Measurements from ENCODE around the gene ZNF705A.
A peak's percentile ranks its signal among the peaks of the same experiment; 100 is the strongest.
"Not testable (repeated sequence)": the region's sequence is repeated elsewhere in the genome, so short reads cannot be mapped to it uniquely, and the experiment has no call there.

ZNF705A gene

DNA sequence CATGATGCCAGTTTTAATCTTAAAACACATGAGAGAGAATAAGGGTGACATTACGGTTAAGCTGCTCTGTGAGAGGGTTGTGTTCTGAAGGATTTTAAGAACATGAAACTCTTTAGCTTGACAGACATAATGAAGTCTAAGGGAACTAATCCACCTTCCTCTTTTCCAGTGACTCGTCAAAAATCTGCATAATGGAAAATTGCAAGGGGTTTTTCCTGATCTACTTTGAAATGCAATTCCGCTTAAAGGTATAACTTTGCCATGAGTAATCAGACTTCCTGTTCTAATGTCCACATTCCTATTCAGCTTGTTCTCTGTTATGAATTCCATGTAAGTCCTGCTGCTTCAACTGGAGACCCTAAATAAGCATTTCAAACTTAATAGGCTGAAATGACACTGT, at the start of gene ZNF705A:
TSS of gene ZNF705A (plus strand) at position 171 of the 400 bp plus-strand sequence. CDS start 15,611 bp downstream, outside the sequence.
- ChIA-PET CTCF (no interaction called here), POLR2A (no interaction called here)
- DNase-seq (ENCODE audit: extremely low spot score) = no peak
- TF ChIP-seq, protein P1, sequence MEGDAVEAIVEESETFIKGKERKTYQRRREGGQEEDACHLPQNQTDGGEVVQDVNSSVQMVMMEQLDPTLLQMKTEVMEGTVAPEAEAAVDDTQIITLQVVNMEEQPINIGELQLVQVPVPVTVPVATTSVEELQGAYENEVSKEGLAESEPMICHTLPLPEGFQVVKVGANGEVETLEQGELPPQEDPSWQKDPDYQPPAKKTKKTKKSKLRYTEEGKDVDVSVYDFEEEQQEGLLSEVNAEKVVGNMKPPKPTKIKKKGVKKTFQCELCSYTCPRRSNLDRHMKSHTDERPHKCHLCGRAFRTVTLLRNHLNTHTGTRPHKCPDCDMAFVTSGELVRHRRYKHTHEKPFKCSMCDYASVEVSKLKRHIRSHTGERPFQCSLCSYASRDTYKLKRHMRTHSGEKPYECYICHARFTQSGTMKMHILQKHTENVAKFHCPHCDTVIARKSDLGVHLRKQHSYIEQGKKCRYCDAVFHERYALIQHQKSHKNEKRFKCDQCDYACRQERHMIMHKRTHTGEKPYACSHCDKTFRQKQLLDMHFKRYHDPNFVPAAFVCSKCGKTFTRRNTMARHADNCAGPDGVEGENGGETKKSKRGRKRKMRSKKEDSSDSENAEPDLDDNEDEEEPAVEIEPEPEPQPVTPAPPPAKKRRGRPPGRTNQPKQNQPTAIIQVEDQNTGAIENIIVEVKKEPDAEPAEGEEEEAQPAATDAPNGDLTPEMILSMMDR (IDR thresholded peaks at IDR 0.05; ENCODE audit: control extremely low read depth, extremely low read depth, low read depth, missing control alignments) = no peak

GRCh38 chr12:8108808-8109398, 47.9 kb upstream of the ZNF705A start:
- POLR2A ChIA-PET = no interaction called here
- TF ChIP-seq, protein P1 (IDR thresholded peaks at IDR 0.05; ENCODE audit: control extremely low read depth, extremely low read depth, low read depth, missing control alignments) = peak; percentile 98
- DNase-seq (ENCODE audit: extremely low spot score) = peak; percentile 70
- CTCF ChIA-PET = interaction anchor here (0.7 to 4.4 kb wide), 21 partner anchors 9 to 281 kb away, joined by 3 to 29 read pairs (median 5); partner anchors contain the start of gene CLEC4A

DNA sequence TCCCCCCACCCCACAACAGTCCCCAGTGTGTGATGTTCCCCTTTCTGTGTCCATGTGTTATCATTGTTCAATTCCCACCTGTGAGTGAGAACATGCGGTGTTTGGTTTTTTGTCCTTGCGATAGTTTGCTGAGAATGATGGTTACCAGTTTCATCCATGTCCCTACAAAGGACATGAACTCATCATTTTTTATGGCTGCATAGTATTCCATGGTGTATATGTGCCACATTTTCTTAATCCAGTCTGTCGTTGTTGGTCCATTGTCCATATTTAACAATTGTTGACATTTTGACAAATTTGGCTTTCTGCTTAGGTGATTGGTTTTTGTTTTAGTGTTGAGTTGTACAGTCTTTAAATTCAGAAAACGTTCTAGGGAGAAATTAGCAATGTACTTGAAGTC, 43.7 kb upstream of the ZNF705A start:
- DNase-seq (ENCODE audit: extremely low spot score); CTCF ChIA-PET; POLR2A ChIA-PET: not testable (repeated sequence)

- ChIA-PET CTCF (interaction anchor here (1.1 to 1.6 kb wide), 4 partner anchors 11 to 111 kb away, joined by 4 to 5 read pairs (median 4); no protein-coding TSS in a partner anchor), POLR2A (no interaction called here)
- DNase-seq (ENCODE audit: extremely low spot score) = no peak
- TF ChIP-seq, protein P1 (IDR thresholded peaks at IDR 0.05; ENCODE audit: control extremely low read depth, extremely low read depth, low read depth, missing control alignments) = no peak
Measured at GRCh38 chr12:8120072-8120713, 36.6 kb upstream of the ZNF705A start.

DNA sequence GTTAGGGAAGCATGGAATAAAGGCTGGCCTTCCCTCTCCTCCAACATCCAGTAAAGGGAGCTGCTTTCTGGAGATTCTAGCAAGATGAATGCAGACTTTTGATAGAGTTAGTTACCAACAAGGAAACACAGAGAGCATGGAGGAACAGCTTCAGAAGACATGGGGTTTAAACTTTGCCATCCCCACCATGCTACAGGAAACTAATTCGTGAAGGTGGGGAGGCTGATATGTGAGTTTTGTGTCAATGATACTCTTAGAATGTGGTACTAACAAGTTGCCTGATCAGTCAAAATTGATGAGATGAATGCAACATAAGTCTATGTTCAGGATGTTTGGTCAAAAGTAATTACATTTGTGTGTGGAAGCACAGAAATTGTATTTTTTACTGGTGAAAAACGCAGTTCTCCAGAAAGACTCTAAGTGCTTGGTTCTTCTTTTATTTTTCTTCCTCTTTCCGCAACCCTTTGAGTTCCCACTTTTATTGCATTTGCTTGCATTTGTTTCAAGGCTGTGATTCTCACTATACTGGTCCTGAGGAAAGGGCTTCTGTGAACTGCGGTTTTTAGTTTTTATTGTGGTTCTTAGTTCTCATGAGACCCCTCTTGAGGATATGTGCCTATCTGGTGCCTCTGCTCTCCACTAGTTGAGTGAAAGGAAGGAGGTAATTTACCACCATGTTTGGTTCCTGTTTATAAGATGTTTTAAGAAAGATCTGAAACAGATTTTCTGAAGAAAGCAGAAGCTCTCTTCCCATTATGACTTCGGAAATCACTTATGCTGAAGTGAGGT, 33.5 kb upstream of the ZNF705A start, which contains the start of gene CLEC4A:
TSS of gene CLEC4A (plus strand) at position 494 of the 789 bp plus-strand sequence. CDS start at position 756, 262 bp downstream.
- POLR2A ChIA-PET = no interaction called here
- TF ChIP-seq, protein P1 (IDR thresholded peaks at IDR 0.05; ENCODE audit: control extremely low read depth, extremely low read depth, low read depth, missing control alignments) = no peak
- CTCF ChIA-PET = interaction anchor here (1.6 kb wide), 1 partner anchor 14 kb away, joined by 8 read pairs; no protein-coding TSS in a partner anchor
- DNase-seq (ENCODE audit: extremely low spot score) = peak; percentile 29

- TF ChIP-seq, protein P1 (IDR thresholded peaks at IDR 0.05; ENCODE audit: control extremely low read depth, extremely low read depth, low read depth, missing control alignments) = no peak
- ChIA-PET POLR2A (no interaction called here), CTCF (interaction anchor here (1.4 kb wide), 1 partner anchor 11 kb away, joined by 3 read pairs; no protein-coding TSS in a partner anchor)
- no peak for DNase-seq (ENCODE audit: extremely low spot score)
Measured at GRCh38 chr12:8127138-8127537, 29.7 kb upstream of the ZNF705A start.

DNA sequence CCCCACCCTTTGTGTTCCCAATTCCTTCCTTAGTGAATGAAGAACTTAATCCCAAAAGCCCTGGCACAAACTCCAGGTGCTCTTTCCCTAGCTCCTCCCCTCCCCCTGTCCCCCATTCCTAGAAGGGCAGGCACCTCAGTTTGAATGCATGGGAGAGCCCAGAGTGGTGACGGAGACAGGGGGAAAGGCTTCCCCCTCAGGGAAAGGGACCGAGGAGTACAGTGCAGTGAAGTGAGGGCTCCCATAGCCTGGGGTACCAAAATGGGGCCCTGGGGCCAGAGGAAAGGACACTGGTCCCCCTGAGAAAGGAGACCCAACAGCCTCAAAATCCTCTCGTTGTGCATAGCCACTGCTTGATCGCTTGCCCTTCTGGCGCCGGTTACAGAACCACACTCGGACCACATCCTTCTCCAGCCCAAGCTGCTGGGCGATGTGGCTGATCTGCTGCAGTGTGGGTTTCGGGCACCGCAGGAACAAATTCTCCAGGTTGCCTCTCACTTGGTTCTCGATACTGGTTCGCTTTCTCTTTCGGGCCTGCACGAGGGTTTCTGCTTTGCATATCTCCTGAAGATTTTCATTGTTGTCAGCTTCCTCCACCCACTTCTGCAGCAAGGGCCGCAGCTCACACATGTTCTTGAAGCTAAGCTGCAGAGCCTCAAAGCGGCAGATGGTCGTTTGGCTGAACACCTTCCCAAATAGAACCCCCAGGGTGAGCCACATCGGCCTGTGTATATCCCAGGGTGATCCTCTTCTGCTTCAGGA, 23.0 kb upstream of the ZNF705A start:
- POLR2A ChIA-PET, CTCF ChIA-PET: not testable (repeated sequence)

DNA sequence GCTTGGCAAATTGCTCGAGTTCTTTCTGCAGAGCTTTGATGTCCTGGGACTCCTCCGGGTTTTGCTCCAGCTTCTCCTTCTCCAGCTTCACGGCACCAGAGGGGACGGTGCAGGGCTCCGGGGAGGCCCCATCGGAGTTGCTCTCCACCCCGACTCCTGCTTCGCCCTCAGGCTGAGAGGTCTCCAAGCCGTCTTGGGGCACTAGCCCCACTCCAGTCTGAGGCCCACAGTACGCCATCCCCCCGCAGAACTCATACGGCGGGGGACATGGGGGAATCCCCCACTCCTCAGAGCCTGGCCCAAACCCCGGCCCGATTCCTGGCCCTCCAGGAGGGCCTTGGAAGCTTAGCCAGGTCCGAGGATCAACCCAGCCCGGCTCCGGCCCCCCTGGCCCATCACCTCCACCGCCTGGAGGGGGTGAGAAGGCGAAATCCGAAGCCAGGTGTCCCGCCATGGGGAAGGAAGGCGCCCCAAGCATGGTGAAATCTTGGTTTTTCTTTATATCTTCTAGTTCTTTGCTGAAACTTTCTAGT, 22.4 kb upstream of the ZNF705A start:
- DNase-seq (ENCODE audit: extremely low spot score); CTCF ChIA-PET; POLR2A ChIA-PET: not testable (repeated sequence)

More for the DNA sequence above, 23.0 kb upstream of the ZNF705A start:
- not testable (repeated sequence) for DNase-seq (ENCODE audit: extremely low spot score)

- CTCF ChIA-PET; DNase-seq (ENCODE audit: extremely low spot score); POLR2A ChIA-PET: not testable (repeated sequence)
Measured at GRCh38 chr12:8141647-8142046, 15.2 kb upstream of the ZNF705A start.

All from GM10248 (cell line).